Activated T-helper 1 cell treated with anti-CD3 and anti-CD28 coated beads, Interleukin-12 subunit alpha, Interleukin-12 subunit beta, Interleukin-2, Interleukin-4 antibody, amounts not matched to agents 30 ng/mL and 10 ng/mL and 1 ng/mL, durations not matched to agents 14 hours and 24 hours and 36 hours (primary cell): ENCODE data around the gene NTRK3. TPM values are rescaled to one million over a fixed set of nuclear protein-coding genes. Genes with fewer than 3 reads are reported as not detected.
"Not testable (repeated sequence)": the region's sequence is repeated elsewhere in the genome, so short reads cannot be mapped to it uniquely, and the experiment has no call there.

ENCODE experiments used
- DNase-seq: peaks from one replicate; pipeline ENCODE4 v3.0.0; 2021; ENCODE audit warnings: low spot score
- H3K27ac Mint-ChIP-seq: one replicate; pipeline ENCODE4 v1.8.0; 2021; ENCODE audit warnings: mild to moderate bottlenecking, mixed read lengths
- H3K27me3 Mint-ChIP-seq: one replicate; pipeline ENCODE4 v1.8.0; 2022; ENCODE audit warnings: mild to moderate bottlenecking, moderate library complexity, mixed read lengths; ENCODE audit not compliant: insufficient read depth
- H3K36me3 Mint-ChIP-seq: one replicate; pipeline ENCODE4 v1.8.0; 2021; ENCODE audit warnings: low read depth, mixed read lengths
- H3K4me1 Mint-ChIP-seq: one replicate; pipeline ENCODE4 v1.8.0; 2021; ENCODE audit warnings: low read depth, mixed read lengths
- H3K4me3 Mint-ChIP-seq: one replicate; pipeline ENCODE4 v1.8.0; 2021; ENCODE audit warnings: mild to moderate bottlenecking, moderate library complexity, mixed read lengths
- H3K9me3 Mint-ChIP-seq: one replicate; pipeline ENCODE4 v1.8.0; 2021; ENCODE audit warnings: mixed read lengths
- intact Hi-C: fragments of 100-400 bp; cut with micrococcal nuclease; formaldehyde crosslinking; loops from one replicate; pipeline ENCODE4 v1.15.1; 2024
- total RNA-seq: library from RNA; stranded (reverse); gene quantifications from 2 replicates; pipeline ENCODE4 v1.2.3, GENCODE V29; 2022

NTRK3 gene
- total RNA-seq, 1 donor from 2014 or later: 0.29 TPM

GRCh38 chr15:87858651-87859050, 397.9 kb downstream of the NTRK3 start:
- no peak overlapping the region for H3K27ac Mint-ChIP-seq
- no peaks in the 10 kb centered on the region for H3K9me3 Mint-ChIP-seq
- H3K4me3 Mint-ChIP-seq: no peak overlapping the region
- no peak for DNase-seq
- intact Hi-C loops: loop anchor here (10.0 kb wide), 1 partner anchor 64 kb away; no protein-coding TSS in a partner anchor
- no peaks in the 10 kb centered on the region for H3K4me1 Mint-ChIP-seq
- H3K36me3 Mint-ChIP-seq: no peaks in the 10 kb centered on the region
- H3K27me3 Mint-ChIP-seq: no peaks in the 10 kb centered on the region

DNA sequence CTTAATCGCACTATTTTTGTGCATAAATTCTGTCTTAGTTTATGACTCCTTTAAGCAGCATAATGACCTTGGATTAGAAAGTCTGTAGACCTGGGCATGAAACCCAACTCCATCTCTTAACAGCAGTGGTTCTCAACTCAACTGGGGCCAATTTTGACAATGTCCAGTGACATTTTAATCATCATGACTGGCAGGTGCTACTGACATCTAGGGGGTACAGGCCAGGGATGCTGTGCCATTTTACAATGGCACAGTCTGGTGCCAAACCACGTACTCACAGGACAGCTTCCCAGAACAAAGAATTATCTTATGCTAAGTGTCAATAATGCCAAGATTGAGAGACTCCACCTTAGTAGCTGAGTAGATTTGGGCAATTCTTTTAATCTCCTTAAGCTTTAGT, 405.0 kb downstream of the NTRK3 start:
- no peak for DNase-seq
- Mint-ChIP-seq H3K27ac (no peak overlapping the region), H3K4me3 (no peak overlapping the region), H3K9me3 (no peaks in the 10 kb centered on the region), H3K36me3 (no peaks in the 10 kb centered on the region), H3K27me3 (peaks cover 1% of the 10 kb centered on the region), H3K4me1 (no peaks in the 10 kb centered on the region)
- intact Hi-C loops: loop anchor here (10.0 kb wide), 1 partner anchor 57 kb away; no protein-coding TSS in a partner anchor

DNA sequence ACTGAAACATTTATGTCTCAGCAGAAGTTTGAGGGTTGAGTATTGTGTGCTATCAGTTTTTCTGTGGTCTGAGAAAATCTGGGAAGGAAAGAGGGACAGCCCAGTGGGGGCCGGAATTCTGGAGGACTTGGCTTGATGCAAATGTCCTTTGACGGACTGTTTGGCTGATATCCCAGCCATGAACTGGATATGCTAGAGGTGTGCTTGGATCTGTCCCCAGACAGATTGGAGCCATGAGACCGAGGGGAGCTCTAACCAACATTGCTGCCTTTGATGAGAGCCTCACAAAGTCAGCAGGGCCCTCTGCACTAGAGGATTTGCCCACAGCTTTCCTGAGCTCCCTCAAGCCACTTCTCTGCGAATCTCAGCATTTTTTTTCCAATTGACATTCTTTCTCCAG, 405.6 kb downstream of the NTRK3 start:
- intact Hi-C loops: loop anchor here (10.0 kb wide), 1 partner anchor 56 kb away; no protein-coding TSS in a partner anchor
- no peak overlapping the region for H3K27ac Mint-ChIP-seq
- no peaks in the 10 kb centered on the region for H3K36me3 Mint-ChIP-seq
- no peak for DNase-seq
- peaks cover 1% of the 10 kb centered on the region for H3K27me3 Mint-ChIP-seq
- no peaks in the 10 kb centered on the region for H3K4me1 Mint-ChIP-seq
- no peak overlapping the region for H3K4me3 Mint-ChIP-seq
- H3K9me3 Mint-ChIP-seq: no peaks in the 10 kb centered on the region

GRCh38 chr15:87849181-87849580, 407.4 kb downstream of the NTRK3 start:
- Mint-ChIP-seq H3K27ac (no peak overlapping the region), H3K4me1 (no peaks in the 10 kb centered on the region), H3K4me3 (no peak overlapping the region), H3K27me3 (peaks cover 1% of the 10 kb centered on the region), H3K36me3 (no peaks in the 10 kb centered on the region), H3K9me3 (no peaks in the 10 kb centered on the region)
- no peak for DNase-seq
- intact Hi-C loops: no loop called here

GRCh38 chr15:87848012-87848411, 408.5 kb downstream of the NTRK3 start:
- peaks cover 1% of the 10 kb centered on the region for H3K27me3 Mint-ChIP-seq
- no peaks in the 10 kb centered on the region for H3K36me3 Mint-ChIP-seq
- DNase-seq: no peak
- no peak overlapping the region for H3K27ac Mint-ChIP-seq
- no peaks in the 10 kb centered on the region for H3K9me3 Mint-ChIP-seq
- H3K4me3 Mint-ChIP-seq: no peak overlapping the region
- no peaks in the 10 kb centered on the region for H3K4me1 Mint-ChIP-seq
- intact Hi-C loops: no loop called here

DNA sequence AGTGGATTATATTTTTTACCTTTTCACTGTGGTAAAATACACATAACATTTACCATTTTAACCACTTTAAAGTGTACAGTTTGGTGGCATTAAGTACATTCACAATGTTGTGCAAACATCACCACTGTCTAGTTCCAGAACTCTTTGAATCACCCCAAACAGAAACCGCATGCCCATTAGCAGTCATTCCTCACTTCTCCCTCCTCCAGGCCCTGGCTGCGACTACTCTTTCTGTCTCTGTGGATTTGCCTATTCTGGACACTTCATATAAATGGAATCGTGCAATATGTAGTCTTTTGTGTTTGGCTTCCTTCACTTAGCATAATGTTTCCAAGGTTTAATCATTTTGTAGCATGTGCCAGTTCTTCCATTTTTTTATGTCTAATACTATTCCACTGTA, 409.8 kb downstream of the NTRK3 start:
- Mint-ChIP-seq H3K4me3 (no peak overlapping the region), H3K9me3 (no peaks in the 10 kb centered on the region), H3K27me3 (peaks cover 1% of the 10 kb centered on the region), H3K27ac (no peak overlapping the region), H3K36me3 (no peaks in the 10 kb centered on the region), H3K4me1 (no peaks in the 10 kb centered on the region)
- intact Hi-C loops: no loop called here
- no peak for DNase-seq

- H3K27ac Mint-ChIP-seq: no peak overlapping the region
- intact Hi-C loops: no loop called here
Measured at GRCh38 chr15:87843312-87843711, 413.2 kb downstream of the NTRK3 start.

DNA sequence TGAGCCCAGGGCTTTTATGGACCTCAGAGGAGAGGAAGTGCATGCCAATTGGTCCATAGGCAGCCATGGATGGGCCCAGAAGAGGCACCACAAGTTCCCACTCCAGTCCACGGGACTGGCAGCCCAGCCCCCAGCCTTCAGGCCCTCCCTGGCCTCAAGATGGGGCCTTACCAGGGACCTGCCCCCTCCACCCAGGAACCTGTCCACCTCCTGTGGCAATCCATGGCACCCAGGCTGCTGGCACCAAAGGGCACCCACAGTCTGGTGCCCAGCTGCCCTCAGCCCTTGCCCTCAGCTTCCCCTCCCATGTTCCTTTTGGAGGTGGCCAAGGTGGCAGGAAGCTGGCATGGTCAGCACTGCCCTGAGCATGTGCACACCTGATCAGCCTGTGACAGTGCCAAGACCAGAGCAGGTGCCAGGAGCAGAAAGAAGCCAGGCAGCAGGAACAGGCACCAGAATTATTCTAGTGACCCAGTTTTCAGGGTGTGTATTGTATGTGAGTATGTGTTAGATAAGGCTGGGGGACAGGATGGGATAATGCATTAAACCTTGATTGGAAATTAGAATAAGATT, 415.0 kb downstream of the NTRK3 start:
- no peak for DNase-seq
- intact Hi-C loops: no loop called here
- Mint-ChIP-seq H3K4me1 (no peaks in the 10 kb centered on the region), H3K27me3 (no peaks in the 10 kb centered on the region), H3K27ac (no peak overlapping the region), H3K36me3 (no peaks in the 10 kb centered on the region), H3K4me3 (no peak overlapping the region), H3K9me3 (no peaks in the 10 kb centered on the region)

More at GRCh38 chr15:87843312-87843711, 413.2 kb downstream of the NTRK3 start:
- Mint-ChIP-seq H3K4me1 (no peaks in the 10 kb centered on the region), H3K27me3 (no peaks in the 10 kb centered on the region), H3K36me3 (no peaks in the 10 kb centered on the region), H3K4me3 (no peak overlapping the region), H3K9me3 (no peaks in the 10 kb centered on the region)
- no peak for DNase-seq

DNA sequence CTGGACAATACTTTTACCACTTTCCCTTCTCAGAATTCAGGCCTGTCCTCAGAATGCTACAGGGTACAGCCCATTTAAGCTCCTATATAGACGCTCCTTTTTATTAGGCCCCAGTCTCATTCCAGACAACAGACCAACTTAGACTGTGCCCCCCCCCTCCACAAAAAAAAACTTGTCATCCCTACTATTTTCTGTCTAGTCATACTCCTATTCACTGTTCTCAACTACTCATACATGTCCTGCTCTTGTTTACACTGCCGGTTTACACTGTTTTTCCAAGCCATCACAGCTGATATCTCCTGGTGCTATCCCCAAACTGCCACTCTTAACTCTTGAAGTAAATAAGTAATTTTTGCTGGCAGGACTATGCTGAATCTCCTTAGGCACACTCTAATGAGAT, 420.7 kb downstream of the NTRK3 start:
- H3K9me3 Mint-ChIP-seq, H3K27me3 Mint-ChIP-seq, H3K4me3 Mint-ChIP-seq, H3K27ac Mint-ChIP-seq, H3K36me3 Mint-ChIP-seq, intact Hi-C loops, DNase-seq, H3K4me1 Mint-ChIP-seq: not testable (repeated sequence)

GRCh38 chr15:87833333-87833732, 423.2 kb downstream of the NTRK3 start:
- H3K27me3 Mint-ChIP-seq, H3K9me3 Mint-ChIP-seq, H3K36me3 Mint-ChIP-seq, H3K4me1 Mint-ChIP-seq, DNase-seq, H3K27ac Mint-ChIP-seq, intact Hi-C loops, H3K4me3 Mint-ChIP-seq: not testable (repeated sequence)

- H3K4me1 Mint-ChIP-seq: no peaks in the 10 kb centered on the region
- no peak overlapping the region for H3K27ac Mint-ChIP-seq
- H3K27me3 Mint-ChIP-seq: peaks cover 2% of the 10 kb centered on the region
- no peak for DNase-seq
- no peaks in the 10 kb centered on the region for H3K36me3 Mint-ChIP-seq
- intact Hi-C loops: no loop called here
- H3K4me3 Mint-ChIP-seq: no peak overlapping the region
- H3K9me3 Mint-ChIP-seq: no peaks in the 10 kb centered on the region
Measured at GRCh38 chr15:87829332-87830050, 427.0 kb downstream of the NTRK3 start.

DNA sequence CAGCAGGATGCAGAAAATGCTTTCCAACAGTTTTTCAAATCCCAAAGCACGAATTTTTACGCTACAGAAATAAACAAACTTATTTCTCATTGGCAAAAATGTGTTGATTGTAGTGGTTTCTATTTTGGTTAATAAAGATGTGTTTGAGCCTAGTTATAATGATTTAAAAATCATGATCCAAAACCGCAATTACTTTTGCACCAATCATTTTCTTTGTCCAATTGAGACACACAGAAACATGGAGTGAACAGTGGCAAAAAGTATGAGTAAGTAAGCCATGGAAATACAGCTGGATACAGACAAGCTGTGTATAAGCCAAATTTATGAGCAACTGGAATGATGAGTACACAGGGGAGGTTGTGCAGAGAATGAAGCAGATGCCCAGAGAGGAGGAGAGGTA, 427.9 kb downstream of the NTRK3 start:
- Mint-ChIP-seq H3K4me1 (no peaks in the 10 kb centered on the region), H3K9me3 (no peaks in the 10 kb centered on the region), H3K36me3 (no peaks in the 10 kb centered on the region), H3K27me3 (peaks cover 2% of the 10 kb centered on the region), H3K27ac (no peak overlapping the region), H3K4me3 (no peak overlapping the region)
- DNase-seq: no peak
- intact Hi-C loops: no loop called here

DNA sequence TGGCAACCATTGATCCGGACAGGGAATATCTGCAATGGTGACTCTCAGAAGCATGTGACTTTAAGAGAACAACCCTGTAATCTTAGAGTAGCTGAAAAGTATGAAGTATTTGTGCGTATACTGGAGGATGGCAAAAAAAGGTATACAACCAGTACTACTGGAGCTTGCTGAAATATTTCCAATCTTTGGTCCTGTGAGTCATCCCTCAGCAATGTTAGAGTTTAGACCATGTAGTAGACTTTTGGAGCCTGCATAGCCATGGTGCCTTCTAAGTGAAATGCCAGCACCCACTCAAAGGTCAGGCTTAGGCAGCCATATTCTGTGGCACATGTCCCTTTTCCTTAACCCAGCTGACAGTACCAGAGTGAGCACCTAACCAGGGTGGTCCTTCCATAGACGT, 429.4 kb downstream of the NTRK3 start:
- H3K4me3 Mint-ChIP-seq: no peak overlapping the region
- no peak overlapping the region for H3K27ac Mint-ChIP-seq
- DNase-seq: no peak
- peaks cover 2% of the 10 kb centered on the region for H3K27me3 Mint-ChIP-seq
- H3K4me1 Mint-ChIP-seq: no peaks in the 10 kb centered on the region
- H3K9me3 Mint-ChIP-seq: no peaks in the 10 kb centered on the region
- intact Hi-C loops: no loop called here
- no peaks in the 10 kb centered on the region for H3K36me3 Mint-ChIP-seq
